DOHH2 (cell line): ENCODE results near the gene SRRM2.

Source experiments
- H3F3A ChIP-seq: fragments of 200-600 bp; sonication (generic), shearing (Covaris generic); 2 replicates; pipeline ENCODE4 v1.6.0; 2016; ENCODE audit warnings: antibody characterized with exemption, mild to moderate bottlenecking; ENCODE audit not compliant: control insufficient read depth, insufficient read depth
- H3K27ac ChIP-seq: fragments of 200-600 bp; sonication (generic); 2 replicates; pipeline ENCODE4 v1.5.1; 2014; ENCODE audit warnings: low read depth, mild to moderate bottlenecking, low read length, moderate library complexity
- H3K27me3 ChIP-seq: fragments of 200-600 bp; sonication (generic); 2 replicates; pipeline ENCODE4 v1.6.1; 2014; ENCODE audit warnings: mild to moderate bottlenecking, low read length, mixed read lengths; ENCODE audit not compliant: control insufficient read depth
- H3K36me3 ChIP-seq: fragments of 200-600 bp; sonication (generic); 2 replicates; pipeline ENCODE4 v1.6.1; 2014; ENCODE audit warnings: mild to moderate bottlenecking, low read length, moderate library complexity, mixed read lengths; ENCODE audit not compliant: control insufficient read depth
- H3K4me1 ChIP-seq: fragments of 200-600 bp; sonication (generic); 2 replicates; pipeline ENCODE4 v1.6.1; 2014; ENCODE audit warnings: mild to moderate bottlenecking, low read length, mixed read lengths; ENCODE audit not compliant: control insufficient read depth
- H3K4me2 ChIP-seq: fragments of 200-600 bp; sonication (generic); 2 replicates; pipeline ENCODE4 v1.6.0; 2014; ENCODE audit warnings: mild to moderate bottlenecking, low read length, moderate library complexity
- H3K4me3 ChIP-seq: fragments of 200-600 bp; sonication (generic); 2 replicates; pipeline ENCODE4 v1.5.1; 2014; ENCODE audit warnings: mild to moderate bottlenecking, low read length, mixed read lengths
- H3K79me2 ChIP-seq: fragments of 200-600 bp; sonication (generic); 2 replicates; pipeline ENCODE4 v1.6.1; 2014; ENCODE audit warnings: mild to moderate bottlenecking, low read length, mixed read lengths; ENCODE audit not compliant: control insufficient read depth
- H3K9me2 ChIP-seq: fragments of 200-600 bp; sonication (generic); replicated peaks from 2 replicates; pipeline ENCODE4 v1.6.1; 2014; ENCODE audit warnings: mild to moderate bottlenecking, low read length, mixed read lengths; ENCODE audit not compliant: control insufficient read depth
- H3K9me3 ChIP-seq: fragments of 200-600 bp; sonication (generic); 2 replicates; pipeline ENCODE4 v1.6.1; 2014; ENCODE audit warnings: antibody characterized with exemption, low read length, mixed read lengths; ENCODE audit not compliant: control insufficient read depth, insufficient read depth
- H4K20me1 ChIP-seq: fragments of 200-600 bp; sonication (generic); 2 replicates; pipeline ENCODE4 v1.6.0; 2014; ENCODE audit warnings: low read depth, mild to moderate bottlenecking, antibody characterized with exemption, low read length, moderate library complexity; ENCODE audit not compliant: control insufficient read depth, insufficient read depth
- EZH2phosphoT487 ChIP-seq: fragments of 200-600 bp; sonication (generic); IDR thresholded peaks from 2 replicates; pipeline ENCODE4 v1.6.1; 2017; ENCODE audit warnings: borderline replicate concordance, mild to moderate bottlenecking, antibody characterized with exemption, low read length, moderate library complexity, mixed read lengths
- TF ChIP-seq, protein P1 (sequence below): fragments of 200-600 bp; sonication (generic); IDR thresholded peaks from one replicate; pipeline ENCODE4 v1.5.1; 2014; ENCODE audit warnings: antibody characterized with exemption, mild to moderate bottlenecking, low read depth, low read length; ENCODE audit not compliant: poor library complexity, severe bottlenecking

The SRRM2 gene

DNA sequence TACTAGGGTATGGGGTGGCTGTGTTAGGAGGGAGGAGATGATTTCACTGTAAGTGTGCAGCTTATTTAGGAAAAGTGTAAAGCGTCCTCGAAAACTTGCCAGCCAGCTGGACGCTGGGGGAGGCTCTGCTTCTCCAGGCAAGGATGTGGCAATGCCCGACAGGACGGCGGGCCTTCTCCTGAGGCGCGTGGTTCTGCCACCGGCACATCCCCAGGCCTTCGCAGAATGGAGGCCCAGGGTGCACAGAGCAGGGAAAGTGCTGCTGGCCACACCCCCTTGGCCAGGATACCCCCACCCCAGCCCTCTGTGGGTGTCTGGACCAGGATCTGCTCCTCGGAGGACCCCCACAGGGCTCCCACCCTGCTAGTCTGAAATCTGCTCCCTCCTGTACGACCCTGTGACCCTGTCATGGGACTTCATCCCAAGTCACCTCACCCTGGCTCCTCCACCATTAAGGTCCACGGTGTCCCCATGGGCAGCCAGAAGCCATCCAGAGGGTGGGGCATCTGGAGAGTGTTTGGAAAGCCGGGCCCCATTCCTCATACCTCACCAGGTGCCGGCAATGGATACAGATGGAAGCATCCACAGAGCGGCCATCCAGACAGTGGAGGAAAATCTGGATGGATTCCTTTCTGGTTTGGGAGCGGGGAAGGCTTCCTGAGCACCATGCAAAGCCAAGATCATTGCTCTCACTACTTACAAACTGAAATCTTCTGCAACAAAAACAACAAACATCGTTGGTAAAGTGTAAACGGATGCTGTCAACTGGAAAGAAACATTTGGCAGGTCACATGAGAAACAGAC, 9.2 kb upstream of the SRRM2 start:
- TF ChIP-seq EZH2phosphoT487, result no peak
- TF ChIP-seq, protein P1, sequence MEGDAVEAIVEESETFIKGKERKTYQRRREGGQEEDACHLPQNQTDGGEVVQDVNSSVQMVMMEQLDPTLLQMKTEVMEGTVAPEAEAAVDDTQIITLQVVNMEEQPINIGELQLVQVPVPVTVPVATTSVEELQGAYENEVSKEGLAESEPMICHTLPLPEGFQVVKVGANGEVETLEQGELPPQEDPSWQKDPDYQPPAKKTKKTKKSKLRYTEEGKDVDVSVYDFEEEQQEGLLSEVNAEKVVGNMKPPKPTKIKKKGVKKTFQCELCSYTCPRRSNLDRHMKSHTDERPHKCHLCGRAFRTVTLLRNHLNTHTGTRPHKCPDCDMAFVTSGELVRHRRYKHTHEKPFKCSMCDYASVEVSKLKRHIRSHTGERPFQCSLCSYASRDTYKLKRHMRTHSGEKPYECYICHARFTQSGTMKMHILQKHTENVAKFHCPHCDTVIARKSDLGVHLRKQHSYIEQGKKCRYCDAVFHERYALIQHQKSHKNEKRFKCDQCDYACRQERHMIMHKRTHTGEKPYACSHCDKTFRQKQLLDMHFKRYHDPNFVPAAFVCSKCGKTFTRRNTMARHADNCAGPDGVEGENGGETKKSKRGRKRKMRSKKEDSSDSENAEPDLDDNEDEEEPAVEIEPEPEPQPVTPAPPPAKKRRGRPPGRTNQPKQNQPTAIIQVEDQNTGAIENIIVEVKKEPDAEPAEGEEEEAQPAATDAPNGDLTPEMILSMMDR, result no peak
- no peak overlapping the region for H3K4me2 ChIP-seq
- H3K36me3 ChIP-seq, result no peaks in the 10 kb centered on the region
- H3K9me3 ChIP-seq, result no peaks in the 10 kb centered on the region
- H3K79me2 ChIP-seq, result no peaks in the 10 kb centered on the region
- H3K27me3 ChIP-seq, result no peaks in the 10 kb centered on the region
- no peaks in the 10 kb centered on the region for H3K9me2 ChIP-seq
- H3K27ac ChIP-seq, result no peak overlapping the region
- H3K4me3 ChIP-seq, result no peak overlapping the region
- H4K20me1 ChIP-seq, result no peaks in the 10 kb centered on the region
- H3K4me1 ChIP-seq, result 0 out of 2 replicates have a peak, but pooled peaks cover 3% of the 10 kb centered on the region
- H3F3A ChIP-seq, result no peaks in the 10 kb centered on the region

DNA sequence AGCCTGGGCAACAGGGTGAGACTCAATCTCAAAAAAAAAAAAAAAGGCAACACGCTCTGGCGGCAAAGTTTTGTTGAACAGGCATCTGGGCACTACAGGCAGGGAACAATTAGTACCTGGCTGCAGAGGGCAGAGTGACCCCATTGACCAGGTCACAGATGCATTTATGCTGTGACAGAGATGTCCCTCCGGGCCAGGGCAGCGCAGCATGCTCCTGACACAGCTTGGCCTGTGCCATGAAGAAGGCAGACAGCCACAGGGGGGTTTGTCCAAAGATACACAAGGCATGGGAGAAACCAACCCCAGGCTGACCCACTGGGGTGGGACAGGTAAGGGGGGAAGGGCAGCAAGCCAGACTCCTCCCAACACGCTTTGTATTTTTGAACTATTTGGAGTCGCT, 7.7 kb upstream of the SRRM2 start:
- Histone ChIP-seq H3K27ac (no peak overlapping the region), H3K9me2 (no peaks in the 10 kb centered on the region), H4K20me1 (no peaks in the 10 kb centered on the region), H3K9me3 (no peaks in the 10 kb centered on the region), H3K4me3 (no peak overlapping the region), H3K36me3 (peaks cover 8% of the 10 kb centered on the region), H3K79me2 (peaks cover 6% of the 10 kb centered on the region), H3K4me1 (0 out of 2 replicates have a peak, but pooled peaks cover 4% of the 10 kb centered on the region), H3K4me2 (no peak overlapping the region), H3F3A (no peaks in the 10 kb centered on the region), H3K27me3 (no peaks in the 10 kb centered on the region)
- no peak for TF ChIP-seq EZH2phosphoT487
- TF ChIP-seq, protein P1, result no peak

DNA sequence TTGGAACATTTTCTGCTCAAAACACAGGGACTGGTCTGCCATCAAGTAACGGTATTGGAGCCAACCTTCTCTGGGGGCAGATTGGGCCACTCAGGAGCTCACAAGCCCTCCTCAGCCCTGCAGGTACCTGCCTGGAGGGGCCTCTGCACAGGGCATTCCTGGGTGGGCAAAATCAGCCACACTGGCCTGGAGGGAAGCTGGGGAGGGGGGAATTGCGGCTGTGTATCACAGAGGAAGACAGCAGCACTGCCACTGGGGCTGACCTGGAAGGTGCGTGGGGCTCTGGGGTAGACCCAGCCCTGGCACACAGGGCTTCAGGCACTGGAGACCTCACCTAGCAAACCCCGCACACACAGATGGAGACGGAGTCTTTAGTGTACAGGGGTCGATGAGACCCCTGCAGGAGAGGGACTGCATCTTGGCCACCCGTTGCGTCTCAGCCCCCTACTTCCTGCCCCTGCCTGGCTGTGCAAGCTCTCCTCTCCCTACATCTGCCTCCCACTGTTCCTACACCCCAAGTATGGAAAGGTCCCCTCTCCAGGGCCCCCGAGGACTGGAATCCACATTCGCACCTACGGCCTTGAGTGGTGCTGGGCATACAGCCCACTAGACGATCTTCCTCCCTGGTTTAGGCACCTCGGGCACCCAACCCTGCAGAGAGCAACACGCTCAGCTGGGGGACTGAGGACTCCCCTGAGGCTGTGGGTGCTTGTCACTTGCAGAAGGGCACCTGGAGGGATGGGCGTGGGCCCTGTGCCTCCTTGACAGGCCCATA, 7.1 kb upstream of the SRRM2 start:
- Histone ChIP-seq H3K27me3 (no peaks in the 10 kb centered on the region), H4K20me1 (no peaks in the 10 kb centered on the region), H3K4me2 (no peak overlapping the region), H3K36me3 (peaks cover 13% of the 10 kb centered on the region), H3K9me3 (no peaks in the 10 kb centered on the region), H3K27ac (no peak overlapping the region), H3K4me1 (peaks cover 7% of the 10 kb centered on the region; the same call in 1 of the 2 replicates), H3F3A (no peaks in the 10 kb centered on the region), H3K9me2 (no peaks in the 10 kb centered on the region), H3K79me2 (peaks cover 12% of the 10 kb centered on the region), H3K4me3 (no peak overlapping the region)
- TF ChIP-seq EZH2phosphoT487, result no peak
- TF ChIP-seq, protein P1, result no peak
